ENCODE results near the gene FREM1.

FREM1 gene

DNA sequence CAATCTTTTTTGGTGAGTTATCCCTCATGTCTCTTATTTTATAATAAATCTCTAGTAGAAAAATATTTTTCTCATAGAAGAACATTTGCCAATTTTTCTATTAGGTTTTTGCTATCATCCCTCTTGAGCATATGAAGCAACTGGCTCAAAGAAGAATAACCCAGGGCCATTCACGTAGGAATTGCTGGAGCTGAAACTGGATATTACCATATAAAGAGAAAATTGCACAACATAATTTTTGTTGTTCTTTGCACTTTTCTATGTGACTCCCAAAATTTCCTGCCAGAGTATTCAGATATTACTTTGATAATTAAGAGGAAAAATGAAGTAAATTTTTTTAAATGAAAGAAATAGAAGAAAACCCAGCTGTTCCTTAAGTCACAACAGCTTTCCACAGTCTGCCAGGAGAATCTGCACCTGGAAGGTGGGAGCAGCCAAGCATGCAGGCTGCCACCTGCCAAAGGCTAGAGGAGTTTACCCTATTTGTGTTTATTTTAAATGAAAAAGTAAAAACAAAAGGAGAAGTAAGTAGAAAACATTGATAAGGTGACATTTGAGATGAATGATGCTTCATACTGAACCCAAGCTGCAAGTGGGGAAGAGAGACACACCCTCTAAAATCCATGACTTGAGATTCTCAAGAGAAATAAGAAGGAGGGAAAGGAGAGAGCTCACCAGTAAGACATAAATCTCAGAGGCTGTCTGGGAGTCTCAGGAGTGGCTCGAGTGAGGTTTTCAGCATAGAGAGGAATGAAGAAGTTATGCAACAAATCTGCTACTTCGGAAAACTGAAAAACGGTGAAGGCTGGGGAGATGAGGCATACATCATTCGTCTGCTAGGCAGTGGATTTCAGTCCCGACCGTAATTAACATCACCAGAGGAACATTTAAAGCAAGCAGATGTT, 31.5 kb upstream of the FREM1 start:
- peak; percentile 10 for DNase-seq
- peaks cover 29% of the 10 kb centered on the region for H3K4me1 Mint-ChIP-seq
- H3K27me3 Mint-ChIP-seq (ENCODE audit: low read depth, poor library complexity) = peaks cover 7% of the 10 kb centered on the region
- H3K9me3 Mint-ChIP-seq = peaks cover 9% of the 10 kb centered on the region
- peaks cover 5% of the 10 kb centered on the region for H3K36me3 Mint-ChIP-seq (ENCODE audit: low read depth)
- TF ChIP-seq, protein P1, sequence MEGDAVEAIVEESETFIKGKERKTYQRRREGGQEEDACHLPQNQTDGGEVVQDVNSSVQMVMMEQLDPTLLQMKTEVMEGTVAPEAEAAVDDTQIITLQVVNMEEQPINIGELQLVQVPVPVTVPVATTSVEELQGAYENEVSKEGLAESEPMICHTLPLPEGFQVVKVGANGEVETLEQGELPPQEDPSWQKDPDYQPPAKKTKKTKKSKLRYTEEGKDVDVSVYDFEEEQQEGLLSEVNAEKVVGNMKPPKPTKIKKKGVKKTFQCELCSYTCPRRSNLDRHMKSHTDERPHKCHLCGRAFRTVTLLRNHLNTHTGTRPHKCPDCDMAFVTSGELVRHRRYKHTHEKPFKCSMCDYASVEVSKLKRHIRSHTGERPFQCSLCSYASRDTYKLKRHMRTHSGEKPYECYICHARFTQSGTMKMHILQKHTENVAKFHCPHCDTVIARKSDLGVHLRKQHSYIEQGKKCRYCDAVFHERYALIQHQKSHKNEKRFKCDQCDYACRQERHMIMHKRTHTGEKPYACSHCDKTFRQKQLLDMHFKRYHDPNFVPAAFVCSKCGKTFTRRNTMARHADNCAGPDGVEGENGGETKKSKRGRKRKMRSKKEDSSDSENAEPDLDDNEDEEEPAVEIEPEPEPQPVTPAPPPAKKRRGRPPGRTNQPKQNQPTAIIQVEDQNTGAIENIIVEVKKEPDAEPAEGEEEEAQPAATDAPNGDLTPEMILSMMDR (IDR thresholded peaks at IDR 0.05) = no peak
- H3K27ac Mint-ChIP-seq = peak overlapping the region; percentile 78
- H3K4me3 Mint-ChIP-seq = no peak overlapping the region

DNA sequence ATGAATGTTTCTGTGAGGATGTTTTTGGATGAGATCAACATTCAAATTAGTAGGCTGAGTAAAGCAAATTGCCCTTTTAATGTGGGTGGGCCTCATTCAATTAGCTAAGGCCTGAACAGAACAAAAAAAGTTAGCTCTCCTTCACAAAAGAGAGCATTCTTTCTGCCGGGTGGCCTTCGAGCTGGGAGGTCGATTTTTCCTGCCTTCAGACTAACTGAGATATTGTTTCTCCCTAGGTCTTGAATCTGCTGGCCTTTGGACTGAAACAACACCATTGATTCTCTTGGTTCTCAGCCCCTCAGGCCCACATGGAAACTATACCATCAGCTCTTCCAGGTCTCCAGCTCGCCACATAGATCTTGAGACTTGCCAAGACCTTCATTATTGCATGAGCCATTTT, 29.1 kb upstream of the FREM1 start:
- H3K36me3 Mint-ChIP-seq (ENCODE audit: low read depth) = no peaks in the 10 kb centered on the region
- TF ChIP-seq, protein P1 (IDR thresholded peaks at IDR 0.05) = no peak

DNA sequence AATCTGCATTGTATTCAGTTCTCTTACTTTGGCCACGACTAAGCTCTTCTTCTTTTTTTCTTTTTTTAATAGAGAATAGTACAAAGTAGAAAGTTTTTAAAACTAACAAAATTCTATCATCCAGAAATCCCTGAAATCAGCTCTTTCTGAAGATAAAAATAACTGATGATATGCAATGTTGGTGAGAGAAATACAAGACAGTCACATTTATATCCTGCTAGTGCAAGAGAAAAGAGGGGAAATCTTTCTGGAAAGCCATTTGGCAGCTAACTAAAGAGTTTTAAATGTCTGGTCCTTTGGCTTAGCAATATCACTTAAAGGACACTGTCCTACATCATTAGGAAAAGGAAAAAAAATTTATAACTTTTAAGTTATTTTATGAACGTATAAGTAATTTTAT, 27.0 kb upstream of the FREM1 start:
- Mint-ChIP-seq H3K36me3 (ENCODE audit: low read depth) (peaks cover 9% of the 10 kb centered on the region), H3K9me3 (peaks cover 13% of the 10 kb centered on the region), H3K27me3 (ENCODE audit: low read depth, poor library complexity) (no peaks in the 10 kb centered on the region), H3K27ac (peak overlapping the region; percentile 99), H3K4me3 (no peak overlapping the region), H3K4me1 (peaks cover 46% of the 10 kb centered on the region)
- TF ChIP-seq, protein P1 (IDR thresholded peaks at IDR 0.05) = no peak
- no peak for DNase-seq

More for the DNA sequence above, 29.1 kb upstream of the FREM1 start:
- H3K4me3 Mint-ChIP-seq = no peak overlapping the region
- H3K27me3 Mint-ChIP-seq (ENCODE audit: low read depth, poor library complexity) = peaks cover 3% of the 10 kb centered on the region
- no peak for DNase-seq
- peaks cover 50% of the 10 kb centered on the region for H3K4me1 Mint-ChIP-seq
- peaks cover 4% of the 10 kb centered on the region for H3K9me3 Mint-ChIP-seq
- H3K27ac Mint-ChIP-seq = peak overlapping the region; percentile 44

- Mint-ChIP-seq H3K4me1 (peaks cover 39% of the 10 kb centered on the region), H3K27me3 (ENCODE audit: low read depth, poor library complexity) (no peaks in the 10 kb centered on the region), H3K36me3 (ENCODE audit: low read depth) (peaks cover 9% of the 10 kb centered on the region), H3K4me3 (peak overlapping the region; percentile 63), H3K27ac (peak overlapping the region; percentile 99), H3K9me3 (peaks cover 13% of the 10 kb centered on the region)
- TF ChIP-seq, protein P1 (IDR thresholded peaks at IDR 0.05) = no peak
- DNase-seq = no peak
Measured at GRCh38 chr9:14936491-14936890, 26.3 kb upstream of the FREM1 start.

DNA sequence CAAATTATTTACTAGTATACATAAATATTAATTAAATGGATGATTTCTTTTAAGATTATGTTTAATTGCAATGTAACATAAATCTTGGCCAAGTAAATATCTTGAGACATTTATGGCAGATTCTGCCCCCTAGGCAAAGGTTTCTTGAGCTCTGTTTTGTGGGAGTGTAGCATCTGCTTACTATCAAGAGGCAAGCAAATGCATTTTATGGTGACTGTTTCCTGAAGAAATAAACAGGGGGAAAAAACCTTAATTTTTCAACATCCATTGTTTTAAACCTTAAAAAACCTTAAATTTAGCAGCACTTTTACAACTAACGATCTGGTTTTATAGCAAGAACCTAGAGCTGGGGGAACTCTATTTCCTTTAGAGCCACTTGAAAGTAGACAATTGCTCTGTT, 25.7 kb upstream of the FREM1 start:
- no peak for DNase-seq
- H3K4me1 Mint-ChIP-seq = peaks cover 38% of the 10 kb centered on the region
- peaks cover 13% of the 10 kb centered on the region for H3K9me3 Mint-ChIP-seq
- H3K4me3 Mint-ChIP-seq = peak overlapping the region; percentile 63
- peaks cover 12% of the 10 kb centered on the region for H3K36me3 Mint-ChIP-seq (ENCODE audit: low read depth)
- H3K27ac Mint-ChIP-seq = peak overlapping the region; percentile 99
- no peaks in the 10 kb centered on the region for H3K27me3 Mint-ChIP-seq (ENCODE audit: low read depth, poor library complexity)
- TF ChIP-seq, protein P1 (IDR thresholded peaks at IDR 0.05) = no peak
